GM19099 (cell line): ENCODE data around the gene MCF2L2.

Source experiments
- POLR2A ChIP-seq: IDR thresholded peaks from 3 replicates; pipeline ENCODE4 v1.6.1; 2011; ENCODE audit warnings: low read depth; ENCODE audit not compliant: insufficient read length; ENCODE audit errors: extremely low read depth

Gene MCF2L2

GRCh38 chr3:183202004-183202722 is 226.3 kb downstream of the MCF2L2 start:
- TF ChIP-seq POLR2A = no peak

DNA sequence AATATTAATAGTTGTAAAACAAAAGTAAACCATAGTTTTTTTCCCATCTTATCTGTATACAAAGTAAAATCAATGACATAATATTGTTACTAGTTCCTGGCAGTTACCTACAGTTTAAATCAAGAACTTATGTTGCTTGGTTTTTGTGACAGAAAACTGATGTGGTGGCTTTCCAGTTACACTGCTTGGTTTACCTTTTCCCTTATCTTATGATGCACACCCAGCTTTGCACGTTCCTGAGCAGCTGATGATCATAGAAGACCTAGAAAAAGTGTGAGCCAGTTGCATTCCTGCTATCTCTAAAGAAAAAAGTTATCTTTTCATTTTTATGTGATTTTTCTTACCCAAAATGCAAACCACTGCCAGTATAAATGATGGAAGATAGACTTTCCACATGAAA is 229.5 kb downstream of the MCF2L2 start:
- TF ChIP-seq POLR2A = no peak

GRCh38 chr3:183197734-183198133 is 230.7 kb downstream of the MCF2L2 start:
- no peak for TF ChIP-seq POLR2A

- TF ChIP-seq POLR2A = no peak
Observed at GRCh38 chr3:183195266-183195665, 233.2 kb downstream of the MCF2L2 start.

DNA sequence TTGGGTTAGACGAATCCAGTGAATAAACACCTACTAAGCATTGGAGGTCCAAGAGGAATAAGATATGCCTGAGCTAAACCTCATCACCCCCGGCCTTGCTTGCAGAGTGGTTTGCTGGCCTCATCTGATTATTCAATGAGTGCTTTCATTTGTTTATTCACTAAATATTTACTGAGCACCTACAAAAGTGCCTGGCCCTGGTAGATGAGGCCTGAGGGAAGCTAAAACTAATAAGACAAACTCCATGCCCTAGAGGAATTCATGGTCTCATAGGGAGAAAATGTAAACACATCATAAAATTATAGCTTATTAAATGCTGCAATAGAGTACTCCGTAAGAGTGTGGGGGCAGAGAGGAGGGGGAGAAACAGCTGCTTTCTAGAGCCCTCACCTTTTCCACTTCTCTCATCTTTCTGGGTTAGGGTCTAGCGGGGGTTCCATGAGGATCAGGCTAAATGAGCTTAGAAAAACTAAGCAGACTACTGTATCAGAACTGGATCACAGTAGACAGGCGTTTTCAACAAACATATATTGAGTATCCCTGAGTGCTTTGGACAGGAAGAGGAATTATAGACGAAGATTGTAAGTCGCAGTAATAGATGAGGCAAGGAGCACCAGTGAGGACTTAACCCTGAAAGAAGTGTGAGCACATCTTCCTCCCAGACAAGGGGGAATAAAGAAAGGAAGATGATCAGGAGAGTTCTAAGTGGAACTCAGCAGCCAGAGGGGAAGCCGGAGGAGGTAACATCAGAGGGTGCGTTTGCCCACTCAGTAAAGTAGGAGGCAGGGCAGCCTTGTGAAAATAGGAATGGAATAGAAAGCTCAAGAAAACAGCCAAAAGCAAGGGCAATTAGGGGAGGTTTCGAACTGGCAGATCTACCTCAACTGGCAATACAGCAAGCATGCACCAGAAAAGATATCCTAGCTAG is 234.4 kb downstream of the MCF2L2 start:
- no peak for TF ChIP-seq POLR2A

GRCh38 chr3:183192650-183193300 is 235.6 kb downstream of the MCF2L2 start:
- no peak for TF ChIP-seq POLR2A

DNA sequence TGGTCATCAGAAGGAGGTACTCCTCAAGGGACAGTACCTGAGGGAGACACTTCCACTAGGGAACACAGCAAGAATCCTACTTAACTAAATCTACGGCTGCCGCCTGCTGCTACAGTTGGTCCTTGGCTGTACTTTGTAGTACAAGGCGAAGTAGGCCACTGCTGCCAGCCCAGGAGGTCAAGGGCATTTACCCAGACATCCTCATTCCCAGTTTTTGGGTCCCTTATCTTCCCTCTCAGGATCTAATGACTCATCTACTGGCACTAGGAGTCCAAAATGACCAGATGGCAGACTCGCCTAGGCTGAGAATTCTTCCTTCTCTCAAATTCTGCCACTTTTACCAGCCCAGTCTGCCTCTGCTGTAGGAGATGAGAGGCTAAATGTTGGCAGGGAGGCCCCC is 238.8 kb downstream of the MCF2L2 start:
- TF ChIP-seq POLR2A = no peak

- no peak for TF ChIP-seq POLR2A
Observed at GRCh38 chr3:183188895-183189462, 239.4 kb downstream of the MCF2L2 start.

- no peak for TF ChIP-seq POLR2A
Observed at GRCh38 chr3:183185696-183186095, 242.7 kb downstream of the MCF2L2 start.

DNA sequence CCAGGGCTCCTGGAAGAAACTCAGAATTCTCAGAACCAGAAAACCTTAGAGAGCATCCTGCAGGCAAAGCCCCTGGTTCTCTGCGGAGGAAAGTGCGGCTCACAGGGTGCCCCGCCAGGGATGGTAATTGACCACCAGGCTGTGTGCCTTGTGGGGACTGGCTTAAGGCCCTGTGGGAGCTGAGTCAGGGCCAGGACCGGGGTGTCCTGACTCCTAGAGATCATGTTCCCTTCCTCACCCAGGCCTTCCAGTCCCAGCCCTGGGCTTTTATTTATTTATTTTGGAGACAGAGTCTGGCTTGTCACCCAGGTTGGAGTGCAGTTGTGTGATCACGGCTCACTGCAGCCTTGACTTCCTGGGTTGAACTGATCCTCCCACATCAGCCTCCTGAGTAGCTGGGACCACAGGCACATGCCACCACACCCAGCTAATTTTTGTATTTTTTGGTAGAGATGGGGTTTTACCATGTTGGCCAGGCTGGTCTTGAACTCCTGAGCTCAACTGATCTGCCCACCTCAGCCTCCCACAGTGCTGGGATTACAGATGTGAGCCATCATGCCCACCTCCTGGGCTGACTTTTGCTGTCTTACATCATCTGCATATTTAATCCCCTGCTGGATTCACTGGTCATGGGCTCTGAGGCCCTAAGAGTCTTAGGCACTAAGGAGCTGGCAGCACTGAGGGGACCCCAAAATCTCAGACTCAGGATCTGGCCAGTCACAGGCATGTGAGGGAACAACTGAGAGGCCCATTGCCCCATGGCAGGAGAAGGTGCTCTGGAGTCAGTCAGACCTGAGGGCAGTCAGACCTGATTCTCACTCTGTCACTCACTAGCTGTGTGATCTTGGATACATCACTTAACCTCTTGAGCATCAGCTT is 245.4 kb downstream of the MCF2L2 start:
- no peak for TF ChIP-seq POLR2A

- no peak for TF ChIP-seq POLR2A
Observed at GRCh38 chr3:183182073-183182472, 246.3 kb downstream of the MCF2L2 start.

DNA sequence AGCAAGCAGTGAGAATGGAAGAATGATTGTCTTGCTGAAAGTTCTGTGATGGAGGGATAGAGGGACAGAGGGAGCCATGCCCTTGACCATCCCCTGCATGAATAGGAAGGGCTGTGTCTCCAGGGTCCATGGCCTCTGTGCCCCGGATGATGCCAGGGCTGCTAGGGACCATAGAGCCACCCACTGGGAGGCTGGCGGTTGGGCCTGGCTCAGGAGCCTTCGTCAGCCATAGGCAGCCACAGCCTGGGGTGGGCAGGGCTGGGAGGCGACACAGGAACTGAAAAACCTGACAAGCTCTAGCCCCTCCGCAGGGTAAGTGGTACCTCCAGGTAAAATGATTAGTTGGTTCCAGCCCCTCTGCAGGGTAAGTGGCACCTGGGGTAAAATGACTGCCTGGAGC is 246.8 kb downstream of the MCF2L2 start:
- no peak for TF ChIP-seq POLR2A

DNA sequence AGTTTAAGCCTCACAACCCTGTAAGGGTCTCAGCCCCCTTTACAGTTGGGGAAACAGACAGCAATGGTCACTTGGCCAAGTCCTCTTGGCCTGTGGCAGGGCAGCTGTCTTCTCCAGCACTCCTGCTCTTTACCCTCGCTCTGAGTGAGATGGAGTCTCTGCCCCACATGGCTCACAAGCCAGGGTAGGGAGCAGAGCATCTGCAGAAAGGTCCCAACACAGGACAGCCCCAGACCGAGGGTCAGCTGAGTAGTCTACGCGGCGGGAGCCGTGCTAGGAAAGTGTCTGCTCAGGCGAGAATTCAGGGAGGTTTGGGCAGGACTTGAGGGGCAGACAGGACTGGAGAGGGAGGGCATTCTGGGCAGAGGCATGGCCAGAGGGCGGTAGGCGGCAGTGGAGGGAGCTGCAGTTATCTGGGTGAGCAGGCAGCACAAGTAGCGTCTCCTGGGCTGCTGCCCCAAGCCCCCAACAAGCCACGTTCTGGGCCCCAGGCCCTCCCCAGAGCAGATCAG is 247.6 kb downstream of the MCF2L2 start:
- no peak for TF ChIP-seq POLR2A
